ENCODE measurements around the gene CRELD2.

The CRELD2 gene

DNA sequence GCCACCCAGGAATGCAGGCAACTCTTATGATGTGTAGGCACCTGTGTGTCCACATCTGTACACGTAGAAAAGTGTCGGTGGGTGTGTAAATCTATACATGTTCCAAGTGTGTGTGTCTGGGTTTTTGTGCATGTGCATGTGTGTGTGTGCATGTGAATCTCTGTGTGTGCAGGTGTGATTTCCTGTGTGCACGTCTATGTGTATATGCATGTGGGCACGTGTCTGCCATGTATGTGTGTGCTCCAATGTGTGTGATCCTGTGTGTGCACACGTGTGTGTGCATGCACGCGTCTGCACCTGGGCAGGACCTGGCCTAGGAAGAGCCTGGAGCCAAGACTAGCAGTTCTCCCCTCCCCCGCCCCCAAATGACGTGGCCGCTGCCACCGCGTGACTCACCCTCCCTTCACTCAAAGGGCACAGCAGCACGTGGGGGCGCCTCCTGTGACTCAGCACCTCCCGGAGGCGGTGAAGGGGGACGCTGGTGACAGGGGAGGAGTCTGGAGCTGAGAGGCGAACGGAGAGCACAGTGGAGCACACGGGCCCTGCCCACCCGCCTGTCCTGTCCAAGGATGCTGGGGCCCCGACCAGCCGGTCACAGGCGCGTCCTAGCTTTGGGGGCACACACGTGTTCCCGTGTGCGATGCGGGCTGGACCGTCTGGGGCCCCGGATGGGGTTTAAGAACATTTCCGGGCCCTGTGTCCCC is 52.2 kb downstream of the CRELD2 start:
- DNase-seq, result peak; percentile 96

DNA sequence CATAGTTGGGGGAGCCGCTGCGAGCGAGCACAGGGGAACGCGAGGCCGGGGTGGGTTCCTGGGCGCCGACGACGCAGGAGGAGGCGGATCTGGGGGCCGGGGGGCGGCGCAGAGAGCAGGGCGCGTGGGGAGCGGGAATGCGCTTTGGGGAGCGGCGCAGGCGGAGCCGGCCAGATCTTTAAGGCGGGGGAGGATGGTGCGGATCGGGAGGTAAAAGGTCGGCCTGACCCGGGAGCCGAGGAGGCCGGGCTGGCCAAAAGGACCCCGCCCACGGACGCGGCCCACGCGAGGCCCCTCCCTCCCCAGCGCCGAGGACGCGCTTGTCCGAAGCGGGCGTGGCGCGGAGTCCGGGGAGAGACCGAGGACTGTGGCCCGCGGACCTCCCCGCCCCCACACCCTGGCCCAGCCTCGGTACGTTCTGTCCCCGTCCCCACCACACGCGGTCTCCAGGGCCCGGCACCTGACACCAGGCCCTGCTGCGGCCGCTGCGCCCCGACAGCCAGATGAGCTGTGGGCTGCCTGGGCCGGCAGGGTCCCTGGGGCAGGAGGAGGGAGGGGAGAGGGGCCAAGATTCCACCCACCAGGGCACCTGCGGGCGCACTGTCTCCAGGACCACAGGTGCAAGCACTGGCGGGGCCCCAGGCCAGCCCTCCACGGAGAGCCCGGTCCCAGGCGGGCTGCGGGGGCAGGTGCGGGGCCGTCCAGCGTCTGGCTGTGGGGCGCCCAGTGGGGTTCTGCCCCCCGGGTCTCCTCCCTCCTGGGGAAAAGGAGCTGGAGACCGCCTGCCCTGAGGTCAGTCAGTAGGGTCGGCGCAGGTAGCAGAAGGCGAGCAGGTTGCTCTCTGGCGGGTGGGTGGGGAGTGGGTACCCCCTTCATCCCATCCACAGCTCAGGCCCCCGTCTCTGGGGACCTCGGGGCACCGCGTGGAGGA is 53.1 kb downstream of the CRELD2 start:
- DNase-seq, result peak; percentile 77

DNA sequence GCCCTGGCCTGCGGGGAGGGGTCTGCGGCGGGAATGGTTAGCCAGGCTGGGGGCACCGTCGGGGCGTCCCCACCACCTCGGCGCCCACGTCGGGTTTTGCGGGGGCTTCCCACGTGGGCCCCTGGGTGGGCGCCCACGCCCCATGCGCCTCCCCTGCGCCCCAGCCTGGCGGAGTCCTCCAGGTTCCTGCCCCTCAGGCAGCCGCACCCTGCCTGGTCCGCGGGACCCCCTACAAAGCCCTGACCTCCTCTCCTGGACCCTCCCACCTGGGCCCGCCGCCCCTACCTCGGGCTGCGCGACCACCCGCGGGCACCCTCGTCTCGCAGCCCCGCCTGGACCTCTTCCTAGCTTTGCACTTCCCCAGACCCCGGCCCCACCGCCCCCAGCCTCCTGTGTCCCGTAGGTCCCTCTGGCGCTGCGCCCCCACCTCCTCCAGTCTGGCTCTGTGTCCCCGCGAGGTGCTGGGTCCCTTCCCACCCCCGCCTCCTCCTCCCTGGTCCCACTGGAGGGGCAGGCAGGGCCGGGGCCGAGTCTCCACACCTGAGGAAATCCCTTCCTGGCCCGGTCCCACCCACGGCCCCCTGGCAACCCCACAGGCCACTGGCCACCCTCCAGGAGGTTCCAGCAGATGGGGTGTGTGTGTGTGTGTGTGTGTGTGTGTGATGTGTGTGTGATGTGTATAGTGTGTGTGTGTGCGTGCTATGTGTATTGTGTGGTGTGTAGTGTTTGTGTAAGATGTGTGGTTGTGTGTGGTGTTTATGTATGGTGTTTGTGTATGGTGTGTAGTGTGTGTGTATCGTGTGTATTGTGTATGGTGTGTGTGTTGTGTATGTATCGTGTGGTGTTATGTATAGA is 54.0 kb downstream of the CRELD2 start:
- no peak for DNase-seq

DNA sequence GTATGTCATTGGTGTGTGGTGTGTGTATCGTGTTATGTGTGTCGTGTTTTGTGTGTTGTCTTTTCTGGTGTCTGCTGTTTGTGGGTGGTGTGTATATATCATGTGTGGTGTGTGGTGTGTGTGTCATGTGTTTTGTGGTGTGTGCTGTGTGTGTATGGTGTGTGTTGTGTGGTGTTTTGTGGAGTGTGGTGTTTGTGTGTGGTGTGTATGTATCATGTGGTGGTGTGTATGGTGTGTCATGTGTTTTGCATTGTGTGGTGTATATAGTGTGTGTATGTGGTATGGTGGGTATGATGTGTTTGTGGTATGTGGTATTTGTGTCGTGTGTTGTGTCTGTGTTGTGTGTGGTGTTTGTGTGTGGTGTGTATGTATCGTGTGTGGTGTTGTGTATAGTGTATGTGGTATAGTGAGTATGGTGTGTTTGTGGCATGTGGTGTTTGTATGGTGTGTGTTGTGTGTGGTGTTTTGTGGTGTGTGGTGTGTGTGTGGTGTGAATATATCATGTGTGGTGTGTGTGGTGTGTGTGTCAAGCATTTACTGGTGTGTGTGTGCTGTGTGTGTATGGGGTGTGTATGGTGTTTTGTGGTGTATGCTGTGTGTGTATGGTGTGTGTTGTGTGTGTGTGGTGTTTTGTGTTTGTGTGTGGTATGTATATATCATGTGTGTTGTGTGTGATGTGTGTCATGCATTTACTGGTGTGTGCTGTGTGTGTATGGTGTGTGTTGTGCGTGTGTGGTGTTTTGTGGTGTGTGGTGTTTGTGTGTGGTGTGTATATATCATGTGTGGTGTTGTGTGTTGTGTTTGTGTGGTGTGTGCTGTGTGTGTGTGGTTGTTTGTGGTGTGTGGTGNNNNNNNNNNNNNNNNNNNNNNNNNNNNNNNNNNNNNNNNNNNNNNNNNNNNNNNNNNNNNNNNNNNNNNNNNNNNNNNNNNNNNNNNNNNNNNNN is 54.9 kb downstream of the CRELD2 start:
- no peak for DNase-seq

GRCh38 chr22:49975543-49976389 is 57.3 kb downstream of the CRELD2 start:
- peak; percentile 63 for DNase-seq

- peak; percentile 54 for DNase-seq
Observed at GRCh38 chr22:49976439-49977175, 58.2 kb downstream of the CRELD2 start.
